ENCODE results near the gene CAPN5.
A peak's percentile ranks its signal among the peaks of the same experiment; 100 is the strongest.
"Not testable (repeated sequence)": the region's sequence is repeated elsewhere in the genome, so short reads cannot be mapped to it uniquely, and the experiment has no call there.

Gene CAPN5

DNA sequence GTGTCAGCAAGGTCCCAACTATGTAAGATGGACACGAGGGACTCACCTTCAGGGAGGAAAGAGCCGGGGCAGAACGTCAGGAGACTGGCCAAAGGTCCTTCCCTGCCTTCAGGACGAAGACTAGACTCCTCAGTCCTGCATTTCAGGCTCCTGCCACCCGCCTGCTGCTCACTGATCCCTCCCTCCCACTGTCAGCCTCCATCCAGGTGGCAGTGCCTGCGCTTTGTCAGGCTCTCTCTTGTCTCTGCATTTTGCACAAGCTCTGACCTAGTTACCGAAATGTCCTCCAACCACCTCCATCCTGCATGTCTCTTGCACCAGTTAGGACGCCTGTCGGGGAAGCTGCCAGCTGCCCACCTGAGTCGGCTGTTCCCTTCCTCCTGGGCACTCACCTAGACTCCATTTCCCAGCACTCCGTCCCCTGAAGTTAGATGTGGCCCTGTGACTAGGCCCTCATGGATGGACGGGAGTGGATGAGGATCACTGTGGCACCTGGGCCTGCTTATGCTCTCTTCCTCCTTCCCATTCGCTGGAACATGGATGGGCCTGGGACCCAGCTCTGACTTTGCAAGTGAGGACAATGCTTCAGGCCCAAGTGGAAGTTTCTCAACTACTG, 24.6 kb upstream of the CAPN5 start:
- TF ChIP-seq, protein P1, sequence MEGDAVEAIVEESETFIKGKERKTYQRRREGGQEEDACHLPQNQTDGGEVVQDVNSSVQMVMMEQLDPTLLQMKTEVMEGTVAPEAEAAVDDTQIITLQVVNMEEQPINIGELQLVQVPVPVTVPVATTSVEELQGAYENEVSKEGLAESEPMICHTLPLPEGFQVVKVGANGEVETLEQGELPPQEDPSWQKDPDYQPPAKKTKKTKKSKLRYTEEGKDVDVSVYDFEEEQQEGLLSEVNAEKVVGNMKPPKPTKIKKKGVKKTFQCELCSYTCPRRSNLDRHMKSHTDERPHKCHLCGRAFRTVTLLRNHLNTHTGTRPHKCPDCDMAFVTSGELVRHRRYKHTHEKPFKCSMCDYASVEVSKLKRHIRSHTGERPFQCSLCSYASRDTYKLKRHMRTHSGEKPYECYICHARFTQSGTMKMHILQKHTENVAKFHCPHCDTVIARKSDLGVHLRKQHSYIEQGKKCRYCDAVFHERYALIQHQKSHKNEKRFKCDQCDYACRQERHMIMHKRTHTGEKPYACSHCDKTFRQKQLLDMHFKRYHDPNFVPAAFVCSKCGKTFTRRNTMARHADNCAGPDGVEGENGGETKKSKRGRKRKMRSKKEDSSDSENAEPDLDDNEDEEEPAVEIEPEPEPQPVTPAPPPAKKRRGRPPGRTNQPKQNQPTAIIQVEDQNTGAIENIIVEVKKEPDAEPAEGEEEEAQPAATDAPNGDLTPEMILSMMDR (IDR thresholded peaks at IDR 0.05): no peak
- Histone ChIP-seq H3K27ac (no peak overlapping the region), H3K4me3 (no peak overlapping the region)
- DNase-seq (ENCODE audit: low spot score): no peak

DNA sequence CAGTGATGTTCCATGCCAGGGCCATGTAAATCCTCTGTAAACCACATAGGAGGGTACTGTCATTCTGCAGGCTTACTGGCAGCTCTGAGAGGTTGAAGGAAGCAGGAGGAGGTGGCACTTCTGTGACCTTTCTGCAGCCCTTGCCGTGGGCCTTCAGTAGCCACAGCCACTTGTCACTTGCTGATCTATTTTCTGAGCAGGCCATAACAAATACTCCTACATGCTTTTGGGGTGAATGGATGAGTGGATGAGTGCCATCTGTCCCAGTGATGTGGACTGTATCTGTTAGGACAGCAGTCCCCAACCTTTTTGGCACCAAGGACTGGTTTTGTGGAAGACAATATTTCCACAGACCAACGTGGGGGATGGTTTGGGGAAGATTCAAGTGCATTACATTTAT, 22.4 kb upstream of the CAPN5 start:
- DNase-seq (ENCODE audit: low spot score): no peak
- TF ChIP-seq, protein P1 (IDR thresholded peaks at IDR 0.05): no peak

DNA sequence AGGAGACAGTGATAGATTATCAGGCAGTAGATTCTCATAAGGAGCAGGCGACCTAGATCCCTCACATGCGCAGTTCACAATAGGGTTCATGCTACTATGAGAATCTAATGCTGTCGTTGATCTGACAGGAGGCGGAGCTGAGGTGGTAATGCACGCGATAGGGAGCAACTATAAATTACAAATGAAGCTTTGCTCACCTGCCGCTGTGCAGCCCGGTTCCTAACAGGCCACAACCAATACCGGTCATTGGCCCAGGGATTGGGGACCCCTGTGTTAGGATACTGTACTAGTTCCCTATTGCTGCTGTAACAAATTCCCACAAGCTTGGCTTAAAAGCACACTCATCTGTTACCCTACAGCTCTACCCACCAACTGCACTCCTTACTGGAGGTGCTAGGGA, 21.9 kb upstream of the CAPN5 start:
- Histone ChIP-seq H3K4me3 (no peak overlapping the region), H3K27ac (no peak overlapping the region)
- TF ChIP-seq, protein P1 (IDR thresholded peaks at IDR 0.05): no peak
- DNase-seq (ENCODE audit: low spot score): no peak

More for the DNA sequence above, 22.4 kb upstream of the CAPN5 start:
- no peak overlapping the region for H3K27ac ChIP-seq
- no peak overlapping the region for H3K4me3 ChIP-seq

DNA sequence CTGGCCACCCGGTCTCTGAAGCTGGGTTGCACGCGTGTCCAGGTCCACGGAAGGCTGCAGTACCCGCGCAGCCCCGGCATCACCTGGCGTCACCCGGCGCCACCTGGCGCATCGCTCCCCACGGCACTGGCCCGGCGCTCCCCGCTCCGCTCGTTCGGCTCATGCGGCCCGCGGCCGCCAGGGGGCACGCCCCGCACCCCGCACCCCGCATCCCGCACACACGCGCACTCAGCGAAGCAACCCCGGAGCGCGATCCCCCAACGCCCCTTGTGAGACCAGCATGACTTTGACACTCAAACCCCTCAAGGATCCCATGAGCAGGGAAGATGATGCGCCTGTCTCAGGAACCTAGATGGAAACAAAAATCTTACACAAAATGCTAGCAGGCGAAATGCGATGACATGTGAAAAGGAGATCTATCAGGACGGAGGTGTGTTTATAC, 20.7 kb upstream of the CAPN5 start:
- no peak overlapping the region for H3K4me3 ChIP-seq
- no peak for DNase-seq (ENCODE audit: low spot score)
- H3K27ac ChIP-seq: no peak overlapping the region
- TF ChIP-seq, protein P1 (IDR thresholded peaks at IDR 0.05): peak; percentile 33

DNA sequence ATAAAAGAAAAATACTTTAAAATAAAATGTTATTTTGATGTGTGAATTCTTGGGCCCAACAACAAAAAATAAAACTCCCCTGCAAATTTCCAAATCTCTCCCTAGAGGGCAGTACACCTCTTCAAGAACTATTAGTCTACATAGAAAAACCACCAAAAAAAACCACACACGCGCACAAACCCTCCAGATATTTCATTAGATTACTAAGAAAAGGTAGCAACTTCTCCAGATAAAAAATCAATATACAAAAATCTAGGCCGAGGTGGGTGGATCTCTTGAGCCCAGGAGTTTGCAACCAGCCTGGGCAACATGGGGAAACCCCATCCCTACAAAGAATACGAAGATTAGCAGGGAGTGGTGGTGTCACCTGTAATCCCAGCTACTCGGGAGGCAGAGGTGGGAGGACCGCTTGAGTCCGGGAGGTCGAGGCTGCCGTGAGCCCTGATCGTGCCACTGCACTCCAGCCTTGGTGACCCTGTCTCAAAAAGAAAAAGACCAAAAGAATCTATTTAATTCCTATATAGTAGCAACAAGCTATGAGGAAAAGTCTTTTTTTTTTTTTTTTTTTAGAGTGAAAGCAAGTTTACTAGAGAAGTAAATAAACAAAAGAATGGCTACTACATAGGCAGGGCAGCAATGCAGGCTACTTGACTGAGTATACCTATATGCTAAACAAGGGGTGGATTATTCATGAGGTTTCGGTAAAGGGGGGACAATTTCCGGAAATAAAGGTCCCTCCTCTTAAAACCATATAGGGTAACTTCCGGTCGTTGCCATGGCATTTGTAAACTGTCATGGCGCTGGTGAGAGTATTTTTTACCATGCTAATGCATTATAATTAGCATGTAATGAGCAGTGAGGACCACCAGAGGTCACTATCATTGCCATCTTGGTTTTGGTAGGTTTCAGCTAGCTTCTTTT, 19.5 kb upstream of the CAPN5 start:
- DNase-seq (ENCODE audit: low spot score): no peak
- peak overlapping the region in 1 of 2 donors; percentile 32 for H3K27ac ChIP-seq
- TF ChIP-seq, protein P1 (IDR thresholded peaks at IDR 0.05): peak; percentile 70
- H3K4me3 ChIP-seq: peak overlapping the region; percentile 67

DNA sequence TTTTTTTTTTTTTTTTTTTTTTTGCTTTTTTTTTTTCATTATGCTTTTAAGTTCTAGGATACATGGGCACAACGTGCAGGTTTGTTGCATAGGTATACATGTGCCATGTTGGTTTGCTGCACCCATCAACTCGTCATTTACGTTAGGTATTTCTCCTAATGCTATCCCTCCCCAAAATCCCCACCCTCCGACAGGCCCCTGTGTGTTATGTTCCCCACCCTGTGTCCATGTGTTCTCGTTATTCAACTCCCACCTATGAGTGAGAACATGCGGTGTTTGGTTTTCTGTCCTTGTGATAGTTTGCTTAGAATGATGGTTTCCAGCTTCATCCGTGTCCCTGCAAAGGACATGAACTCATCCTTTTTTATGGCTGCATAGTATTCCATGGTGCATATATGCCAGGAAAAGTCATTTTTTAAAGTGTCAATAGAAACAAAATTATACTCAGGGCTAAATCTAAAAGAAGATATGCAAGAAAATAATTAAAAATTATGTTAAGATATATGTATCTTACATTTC, 18.8 kb upstream of the CAPN5 start:
- not testable (repeated sequence) for H3K27ac ChIP-seq; H3K4me3 ChIP-seq; DNase-seq (ENCODE audit: low spot score)

DNA sequence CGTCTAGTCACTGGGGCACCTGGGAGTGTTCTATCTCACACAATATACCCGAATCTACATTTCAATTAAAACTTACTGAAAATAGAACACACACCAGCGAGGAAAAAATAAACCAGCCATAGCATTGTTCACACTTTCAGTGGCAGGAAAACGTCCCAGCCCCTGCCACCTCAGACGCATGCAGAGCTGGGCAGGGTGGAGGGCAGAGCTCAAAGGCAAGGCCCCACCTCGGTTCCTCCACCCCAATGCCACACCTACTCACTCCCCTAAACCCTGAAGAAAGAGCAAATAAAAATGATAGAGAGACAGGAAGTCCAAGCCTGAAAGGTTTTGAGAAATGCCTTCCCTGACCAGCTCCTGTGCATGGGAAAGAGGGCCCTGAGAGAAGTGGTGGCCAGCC, 17.7 kb upstream of the CAPN5 start:
- H3K27ac ChIP-seq: no peak overlapping the region
- TF ChIP-seq, protein P1 (IDR thresholded peaks at IDR 0.05): no peak
- DNase-seq (ENCODE audit: low spot score): no peak
- H3K4me3 ChIP-seq: no peak overlapping the region
